ENCODE measurements around the gene C17orf113. TPM values are rescaled to one million over a fixed set of nuclear protein-coding genes. Genes with fewer than 3 reads are reported as not detected.

C17orf113 gene
- total and polyA plus RNA-seq, 8 donors, result 1.2 to 2.2 (median 1.8) TPM

DNA sequence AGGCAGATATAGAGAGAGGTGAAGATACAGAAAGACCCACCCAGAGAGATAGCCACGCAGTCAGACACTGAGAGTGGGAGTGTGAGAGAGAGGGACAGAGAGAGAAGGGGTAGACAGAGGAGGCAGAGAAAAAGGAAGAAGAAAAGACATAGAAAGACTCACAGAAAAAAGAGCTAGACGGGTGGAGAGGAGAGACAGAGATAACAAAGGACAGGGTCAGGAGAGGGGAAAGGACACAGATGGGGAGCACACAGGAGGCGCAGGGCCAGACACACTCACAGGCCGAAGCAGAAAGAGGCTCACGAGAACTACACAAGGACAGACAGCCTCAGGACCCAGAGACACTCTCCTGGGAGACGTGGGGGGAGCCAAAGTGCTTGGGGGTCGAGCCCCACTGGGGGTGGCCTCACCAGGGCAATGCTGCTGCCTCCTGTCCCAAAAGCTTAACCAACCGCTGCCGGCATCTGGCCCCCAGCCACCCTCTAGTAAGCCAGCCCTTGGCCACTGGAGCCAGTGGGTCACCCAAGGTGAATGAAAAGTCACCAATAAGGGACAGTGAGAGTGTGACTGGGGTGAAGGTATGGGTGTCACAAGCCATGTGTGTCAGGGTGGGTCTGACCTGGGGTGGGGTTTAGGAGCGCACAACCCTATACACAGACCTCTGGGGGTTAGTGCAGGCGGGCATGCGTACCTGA, 44.1 kb upstream of the C17orf113 start:
- no peak for TF ChIP-seq CTCF (IDR thresholded peaks at IDR 0.05)
- FAIRE-seq, result no peak

DNA sequence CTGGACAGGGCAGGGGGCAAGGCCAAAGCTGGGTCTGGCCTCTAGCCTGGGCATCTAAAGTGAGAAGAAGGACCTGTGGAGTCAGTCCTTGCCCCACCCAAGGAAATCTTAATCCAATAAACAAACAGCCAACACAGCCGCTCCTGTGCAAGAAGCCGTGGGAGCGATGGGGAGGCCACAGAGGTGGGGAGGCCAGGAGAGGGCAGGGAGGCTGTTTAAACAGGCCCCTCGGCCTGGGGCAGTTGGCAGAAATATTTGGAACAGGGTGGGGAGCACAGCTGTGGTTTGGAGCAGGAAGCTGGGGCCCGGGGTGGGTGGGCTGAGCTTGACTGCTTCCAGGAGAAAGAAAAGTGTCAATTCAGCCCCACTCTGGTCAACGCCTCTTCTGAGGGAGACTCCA, 42.5 kb upstream of the C17orf113 start:
- H3K27ac ChIP-seq, result no peak overlapping the region
- no peak for FAIRE-seq
- intact Hi-C loops (cut with DNase I), result no loop called here
- WGBS, 2 donors, result 76 to 86% methylated on average over 5 to 6 of the region's 6 CpGs
- H3K9me3 ChIP-seq, result no peaks in the 10 kb centered on the region
- H3K27me3 ChIP-seq, result no peaks in the 10 kb centered on the region
- ATAC-seq, result no peak
- no peak for TF ChIP-seq CTCF (IDR thresholded peaks at IDR 0.05)
- H3K4me1 ChIP-seq, result peaks cover 0 to 2% (median 0%) of the 10 kb centered on the region in 3 donors
- no peak overlapping the region for H3K4me3 ChIP-seq
- H3K36me3 ChIP-seq, result no peaks in the 10 kb centered on the region
- DNase-seq, result no peak

More for the DNA sequence above, 44.1 kb upstream of the C17orf113 start:
- no peaks in the 10 kb centered on the region for H3K9me3 ChIP-seq
- peaks cover 0 to 4% (median 0%) of the 10 kb centered on the region in 3 donors for H3K4me1 ChIP-seq
- no peak overlapping the region for H3K27ac ChIP-seq
- intact Hi-C loops (cut with DNase I), result no loop called here
- WGBS, 2 donors, result 81 to 85% methylated on average over 12 of the region's 12 CpGs
- no peaks in the 10 kb centered on the region for H3K36me3 ChIP-seq
- H3K27me3 ChIP-seq, result no peaks in the 10 kb centered on the region
- no peak for ATAC-seq
- H3K4me3 ChIP-seq, result no peak overlapping the region
- no peak for DNase-seq

GRCh38 chr17:42090964-42091790, 40.8 kb upstream of the C17orf113 start:
- H3K4me1 ChIP-seq, result no peaks in the 10 kb centered on the region
- H3K27me3 ChIP-seq, result no peaks in the 10 kb centered on the region
- FAIRE-seq, result no peak
- WGBS, 2 donors, result 86 to 88% methylated on average over 8 of the region's 8 CpGs
- DNase-seq, result no peak
- no peak overlapping the region for H3K27ac ChIP-seq
- TF ChIP-seq CTCF (IDR thresholded peaks at IDR 0.05), result no peak
- intact Hi-C loops (cut with DNase I), result no loop called here
- no peaks in the 10 kb centered on the region for H3K36me3 ChIP-seq
- H3K9me3 ChIP-seq, result no peaks in the 10 kb centered on the region
- no peak for ATAC-seq
- H3K4me3 ChIP-seq, result no peak overlapping the region

GRCh38 chr17:42088736-42089135, 38.3 kb upstream of the C17orf113 start:
- WGBS, 2 donors, result 74 to 82% methylated on average over 8 of the region's 8 CpGs
- intact Hi-C loops (cut with DNase I), result no loop called here
- no peak for ATAC-seq

More at GRCh38 chr17:42088736-42089135, 38.3 kb upstream of the C17orf113 start:
- H3K4me3 ChIP-seq, result no peak overlapping the region
- H3K27ac ChIP-seq, result no peak overlapping the region
- no peaks in the 10 kb centered on the region for H3K9me3 ChIP-seq
- no peaks in the 10 kb centered on the region for H3K4me1 ChIP-seq
- H3K27me3 ChIP-seq, result no peaks in the 10 kb centered on the region
- DNase-seq, result no peak
- TF ChIP-seq CTCF (IDR thresholded peaks at IDR 0.05), result no peak
- no peak for FAIRE-seq
- no peaks in the 10 kb centered on the region for H3K36me3 ChIP-seq
